CD4-positive, alpha-beta T cell treated with Interferon gamma for 1 hour (primary cell): Measurements from ENCODE around the gene KLLN.
A peak's percentile ranks its signal among the peaks of the same experiment; 100 is the strongest.
"Not testable (repeated sequence)": the region's sequence is repeated elsewhere in the genome, so short reads cannot be mapped to it uniquely, and the experiment has no call there.

ENCODE experiments used
- DNase-seq: peaks from one replicate; pipeline ENCODE4 v3.0.0-alpha.2; 2020

KLLN gene

GRCh38 chr10:87863053-87863943, at the start of gene KLLN, which contains the start of gene PTEN:
KLLN (minus strand) TSS chr10:87863533; CDS start chr10:87862487, 1,046 bp downstream.
PTEN (plus strand) TSS chr10:87863625; CDS start chr10:87864470, 845 bp downstream.
- peak; percentile 80 for DNase-seq

GRCh38 chr10:87903396-87903795, 40.1 kb upstream of the KLLN start:
- DNase-seq: not testable (repeated sequence)

GRCh38 chr10:87897957-87898356, 34.6 kb upstream of the KLLN start:
- DNase-seq: not testable (repeated sequence)

- DNase-seq: no peak
Measured at GRCh38 chr10:87896216-87896615, 32.9 kb upstream of the KLLN start.

- DNase-seq: no peak
Measured at GRCh38 chr10:87895430-87895829, 32.1 kb upstream of the KLLN start.

GRCh38 chr10:87887548-87888289, 24.4 kb upstream of the KLLN start:
- no peak for DNase-seq

- no peak for DNase-seq
Measured at GRCh38 chr10:87887146-87887545, 23.8 kb upstream of the KLLN start.

GRCh38 chr10:87886635-87887034, 23.3 kb upstream of the KLLN start:
- no peak for DNase-seq

GRCh38 chr10:87882555-87883294, 19.4 kb upstream of the KLLN start:
- DNase-seq: no peak

GRCh38 chr10:87881373-87882059, 18.2 kb upstream of the KLLN start:
- not testable (repeated sequence) for DNase-seq

GRCh38 chr10:87880336-87880735, 17.0 kb upstream of the KLLN start:
- DNase-seq: no peak

GRCh38 chr10:87878664-87879459, 15.5 kb upstream of the KLLN start:
- no peak for DNase-seq

GRCh38 chr10:87875929-87876571, 12.7 kb upstream of the KLLN start:
- DNase-seq: no peak

GRCh38 chr10:87873656-87874055, 10.3 kb upstream of the KLLN start:
- DNase-seq: no peak

GRCh38 chr10:87872828-87873227, 9.5 kb upstream of the KLLN start:
- no peak for DNase-seq

GRCh38 chr10:87869773-87870551, 6.6 kb upstream of the KLLN start:
- no peak for DNase-seq

- DNase-seq: not testable (repeated sequence)
Measured at GRCh38 chr10:87869139-87869538, 5.8 kb upstream of the KLLN start.

- DNase-seq: no peak
Measured at GRCh38 chr10:87868277-87868676, 4.9 kb upstream of the KLLN start.

- DNase-seq: no peak
Measured at GRCh38 chr10:87867453-87867852, 4.1 kb upstream of the KLLN start.

GRCh38 chr10:87866412-87866974, 3.2 kb upstream of the KLLN start:
- DNase-seq: no peak
